H1 (cell line): ENCODE measurements around the gene RARA. TPM values are rescaled to one million over a fixed set of nuclear protein-coding genes. Genes with fewer than 3 reads are reported as not detected.

Experiments used
- CTCF ChIA-PET: fragments of 300-600 bp; sonication (Branson Sonifier 250); formaldehyde crosslinking; loops from one replicate; lab custom pipeline; 2021; ENCODE audit not compliant: partially characterized antibody; lab: Charles Lee
- POLR2A ChIA-PET: fragments of 300-600 bp; sonication (Branson Sonifier 250); formaldehyde crosslinking; loops from one replicate; lab custom pipeline; 2021; ENCODE audit warnings: inconsistent platforms; ENCODE audit not compliant: partially characterized antibody; lab: Charles Lee
- DNase-seq, 2 experiments: peaks; one replicate each; pipeline versions ENCODE4 v3.0.0 to v3.0.0-alpha.2; 2010 to 2022; ENCODE audit warnings: low spot score in 2 of 2, low read depth in 1 of 2, mixed read lengths in 1 of 2
- FAIRE-seq: peaks from 2 replicates; lab custom pipeline; 2011; peaks lifted over from hg19 to GRCh38; lab: Jason Lieb, UNC
- H2AFZ ChIP-seq: 2 replicates; pipeline ENCODE4 v1.8.1; 2012; ENCODE audit warnings: low read length, inconsistent platforms
- H2AK5ac ChIP-seq: 2 replicates; pipeline ENCODE4 v1.6.1; 2013; ENCODE audit warnings: low read depth, low read length
- H2BK120ac ChIP-seq: replicated peaks from 2 replicates; pipeline ENCODE3; 2013; ENCODE audit warnings: low read depth, low read length, inconsistent platforms
- H2BK12ac ChIP-seq: 2 replicates; pipeline ENCODE4 v1.6.1; 2013; ENCODE audit warnings: low read depth, low read length
- H2BK15ac ChIP-seq: 2 replicates; pipeline ENCODE4 v1.6.1; 2013; ENCODE audit warnings: low read length
- H2BK20ac ChIP-seq: 2 replicates; pipeline ENCODE4 v1.6.1; 2013; ENCODE audit warnings: low read length
- H2BK5ac ChIP-seq: 2 replicates; pipeline ENCODE4 v1.6.1; 2013; ENCODE audit warnings: low read depth, low read length
- H3K14ac ChIP-seq: 2 replicates; pipeline ENCODE4 v1.6.1; 2013; ENCODE audit warnings: inconsistent platforms; ENCODE audit not compliant: insufficient read length
- H3K18ac ChIP-seq: 2 replicates; pipeline ENCODE4 v1.6.1; 2013; ENCODE audit warnings: low read length; ENCODE audit errors: extremely low read depth
- H3K23ac ChIP-seq: 2 replicates; pipeline ENCODE4 v1.6.1; 2013; ENCODE audit warnings: inconsistent platforms; ENCODE audit not compliant: insufficient read length
- H3K23me2 ChIP-seq: 2 replicates; pipeline ENCODE4 v1.6.1; 2013; ENCODE audit warnings: low read depth, low read length
- H3K27ac ChIP-seq: 2 replicates; pipeline ENCODE4 v1.6.1; 2011; ENCODE audit warnings: low read depth, low read length, inconsistent platforms
- H3K27me3 ChIP-seq, 4 experiments: replicated peaks in 1 of 4; 1 replicate in 1 of 4; 2 replicates in 3 of 4; pipeline versions ENCODE4 v1.6.1 to v1.8.1; 2011 to 2013; ENCODE audit warnings: low read length in 3 of 4, mild to moderate bottlenecking in 3 of 4, inconsistent platforms in 2 of 4, mixed read lengths in 2 of 4, moderate library complexity in 1 of 4; ENCODE audit not compliant: control insufficient read depth in 3 of 4, insufficient read depth in 3 of 4; ENCODE audit errors: extremely low read depth in 1 of 4
- H3K36me3 ChIP-seq, 4 experiments: 2 replicates each; pipeline versions ENCODE4 v1.6.1 to v1.8.1; 2011 to 2013; ENCODE audit warnings: mild to moderate bottlenecking in 4 of 4, low read length in 3 of 4, moderate library complexity in 2 of 4, control low read depth in 1 of 4, inconsistent platforms in 1 of 4; ENCODE audit not compliant: insufficient read depth in 4 of 4, control insufficient read depth in 2 of 4
- H3K4ac ChIP-seq: replicated peaks from 2 replicates; pipeline ENCODE3; 2013; ENCODE audit warnings: low read length, low read depth, mixed read lengths, inconsistent platforms; ENCODE audit not compliant: insufficient read length
- H3K4me1 ChIP-seq, 4 experiments: replicated peaks in 1 of 4; 1 replicate in 1 of 4; 2 replicates in 3 of 4; pipeline versions ENCODE4 v1.6.1 to v1.8.1; 2011 to 2013; ENCODE audit warnings: low read length in 3 of 4, inconsistent platforms in 2 of 4, mixed read lengths in 1 of 4; ENCODE audit not compliant: insufficient read depth in 4 of 4, control insufficient read depth in 3 of 4
- H3K4me2 ChIP-seq, 2 experiments: 2 replicates each; pipeline versions ENCODE4 v1.6.1 to v1.8.1; 2011 to 2013; ENCODE audit warnings: low read depth in 2 of 2, low read length in 2 of 2, control low read depth in 1 of 2, inconsistent platforms in 1 of 2, mild to moderate bottlenecking in 1 of 2; ENCODE audit not compliant: insufficient read depth in 1 of 2
- H3K4me3 ChIP-seq, 4 experiments: fragments of 200-600, 300-600 bp in 1 of 4; sonication (generic), shearing (Covaris generic), sonication (Bioruptor Twin) in 1 of 4; 2 replicates each; pipeline versions ENCODE4 v1.5.1 to v1.8.1; 2011 to 2016; ENCODE audit warnings: low read length in 4 of 4, low read depth in 3 of 4, control low read depth in 2 of 4, inconsistent platforms in 2 of 4, mild to moderate bottlenecking in 2 of 4, mixed read lengths in 1 of 4, moderate library complexity in 1 of 4; ENCODE audit not compliant: insufficient read depth in 2 of 4; ENCODE audit errors: extremely low read depth in 1 of 4
- H3K56ac ChIP-seq: replicated peaks from 2 replicates; pipeline ENCODE3; 2013; ENCODE audit warnings: low read depth, mild to moderate bottlenecking, mixed read lengths, low read length, inconsistent platforms; ENCODE audit not compliant: insufficient read length
- H3K79me1 ChIP-seq: 2 replicates; pipeline ENCODE4 v1.6.1; 2013; ENCODE audit warnings: low read depth, low read length, control low read depth
- H3K79me2 ChIP-seq, 2 experiments: 2 replicates each; pipeline versions ENCODE4 v1.6.1 to v1.8.1; 2012 to 2013; ENCODE audit warnings: low read length in 2 of 2, mild to moderate bottlenecking in 2 of 2, inconsistent platforms in 1 of 2; ENCODE audit not compliant: insufficient read depth in 2 of 2, control insufficient read depth in 1 of 2
- H3K9ac ChIP-seq, 4 experiments: replicated peaks in 1 of 4; 1 replicate in 1 of 4; 2 replicates in 3 of 4; pipeline versions ENCODE4 v1.6.1 to v1.8.1; 2011 to 2013; ENCODE audit warnings: low read depth in 3 of 4, low read length in 3 of 4, control low read depth in 2 of 4, mild to moderate bottlenecking in 2 of 4, moderate library complexity in 2 of 4, inconsistent platforms in 1 of 4; ENCODE audit errors: extremely low read depth in 1 of 4
- H3K9me3 ChIP-seq, 2 experiments: 2 replicates each; pipeline versions ENCODE4 v1.6.1 to v1.8.1; 2012 to 2013; ENCODE audit warnings: mild to moderate bottlenecking in 2 of 2, moderate library complexity in 2 of 2, control low read depth in 1 of 2, inconsistent platforms in 1 of 2, low read depth in 1 of 2, low read length in 1 of 2, mixed read lengths in 1 of 2; ENCODE audit not compliant: insufficient read depth in 2 of 2
- H4K20me1 ChIP-seq, 2 experiments: replicated peaks in 1 of 2; 2 replicates each; pipeline versions ENCODE3 to v1.8.1; 2011 to 2013; ENCODE audit warnings: inconsistent platforms in 2 of 2, low read length in 2 of 2, mild to moderate bottlenecking in 1 of 2; ENCODE audit not compliant: insufficient read depth in 2 of 2, control insufficient read depth in 1 of 2
- H4K5ac ChIP-seq: 2 replicates; pipeline ENCODE4 v1.6.1; 2013; ENCODE audit warnings: low read length, low read depth, mixed read lengths, inconsistent platforms; ENCODE audit not compliant: insufficient read length
- H4K8ac ChIP-seq: 2 replicates; pipeline ENCODE4 v1.8.0; 2013; ENCODE audit warnings: mild to moderate bottlenecking, moderate library complexity, low read length, inconsistent platforms; ENCODE audit not compliant: insufficient read depth; ENCODE audit errors: extremely low read depth
- H4K91ac ChIP-seq: replicated peaks from 2 replicates; pipeline ENCODE3; 2013; ENCODE audit warnings: low read length, mixed read lengths, inconsistent platforms; ENCODE audit not compliant: insufficient read length
- ASH2L ChIP-seq: fragments of 200-600, 300-600 bp; sonication (generic); IDR thresholded peaks from one replicate; pipeline ENCODE4 v1.7.1; 2017; ENCODE audit warnings: low read length
- CTBP2 ChIP-seq: IDR thresholded peaks from 2 replicates; pipeline ENCODE4 v1.7.0; 2011; ENCODE audit warnings: borderline replicate concordance, mild to moderate bottlenecking, moderate library complexity, mixed read lengths, low read length; ENCODE audit not compliant: insufficient read depth, insufficient read length
- KDM5A ChIP-seq: fragments of 200-600 bp; IDR thresholded peaks from 2 replicates; pipeline ENCODE4 v1.7.1; 2012; ENCODE audit warnings: mild to moderate bottlenecking, low read length, inconsistent platforms, mixed read lengths
- NRF1 ChIP-seq: IDR thresholded peaks from 2 replicates; pipeline ENCODE4 v1.6.1; 2011; ENCODE audit warnings: mild to moderate bottlenecking, low read depth, low read length, improper control_type of control experiment
- RAD21 ChIP-seq, 2 experiments: IDR thresholded peaks in 1 of 2; conservative IDR thresholded peaks in 1 of 2; 2 replicates each; pipeline ENCODE4 v1.6.1; 2011; ENCODE audit warnings: low read depth in 2 of 2, low read length in 2 of 2, improper control_type of control experiment in 1 of 2, inconsistent platforms in 1 of 2, mild to moderate bottlenecking in 1 of 2, moderate library complexity in 1 of 2
- RNF2 ChIP-seq: fragments of 200-900, 300-1000 bp; sonication (generic); IDR thresholded peaks from 2 replicates; pipeline ENCODE4 v1.7.1; 2016; ENCODE audit warnings: borderline replicate concordance, low read depth, mild to moderate bottlenecking, antibody characterized with exemption, low read length; ENCODE audit not compliant: poor library complexity, severe bottlenecking; ENCODE audit errors: missing control alignments
- SAP30 ChIP-seq: fragments of 300-600 bp; sonication (generic); IDR thresholded peaks from 2 replicates; pipeline ENCODE4 v1.7.1; 2012; ENCODE audit warnings: low read length, moderate library complexity, mild to moderate bottlenecking, inconsistent platforms; ENCODE audit not compliant: insufficient read depth, insufficient replicate concordance
- SIN3A ChIP-seq, 2 experiments: IDR thresholded peaks in 1 of 2; conservative IDR thresholded peaks in 1 of 2; 2 replicates each; pipeline ENCODE4 v1.6.1; 2011 to 2012; ENCODE audit warnings: low read length in 2 of 2, improper control_type of control experiment in 1 of 2, low read depth in 1 of 2, mild to moderate bottlenecking in 1 of 2
- SIX5 ChIP-seq: IDR thresholded peaks from 2 replicates; pipeline ENCODE4 v1.6.1; 2011; ENCODE audit warnings: mild to moderate bottlenecking, low read depth, low read length
- SP1 ChIP-seq: IDR thresholded peaks from 2 replicates; pipeline ENCODE4 v1.6.1; 2011; ENCODE audit warnings: low read depth, low read length
- SP2 ChIP-seq: IDR thresholded peaks from 2 replicates; pipeline ENCODE4 v1.6.1; 2012; ENCODE audit warnings: mild to moderate bottlenecking, low read length, inconsistent platforms
- SUZ12 ChIP-seq: fragments of 200-600 bp; sonication (generic); IDR thresholded peaks from 2 replicates; pipeline ENCODE4 v1.6.1; 2012; ENCODE audit warnings: mild to moderate bottlenecking, inconsistent platforms, low read length, moderate library complexity, mixed read lengths
- TBP ChIP-seq: IDR thresholded peaks from 2 replicates; pipeline ENCODE4 v1.6.1; 2011; ENCODE audit warnings: low read depth, low read length, improper control_type of control experiment
- WGBS, 2 experiments: shearing (Covaris generic) in 1 of 2; methylation state at CpG; one replicate each; pipeline versions ENCODE4 v1.1.6 to v1.1.7; 2013 to 2015; ENCODE audit warnings: low lambda C conversion rate in 2 of 2, mixed read lengths in 2 of 2, inconsistent platforms in 1 of 2, low coverage in 1 of 2, missing lambda C conversion rate in 1 of 2; ENCODE audit not compliant: insufficient replicate concordance in 2 of 2, insufficient coverage in 1 of 2, insufficient read length in 1 of 2; ENCODE audit errors: extremely low coverage in 1 of 2, missing lambda C conversion rate in 1 of 2; 5-methylcytosine and 5-hydroxymethylcytosine counted together
- polyA plus RNA-seq, 7 experiments: library from polyadenylated mRNA; depleted of rRNA in 3 of 7; stranded (reverse) in 5 of 7; unstranded in 2 of 7; fragments of >200 nt in 5 of 7; fragments of 200-250 nt in 2 of 7; gene quantifications; 1 replicate in 5 of 7; 2 replicates in 1 of 7; 4 replicates in 1 of 7; pipeline versions ENCODE4 v1.2.1 to v1.2.3, GENCODE V29; 2011 to 2013; ENCODE audit warnings: missing spikeins in 2 of 7, mixed read lengths in 2 of 7
- total RNA-seq: library from RNA; stranded (reverse); fragmentation: NEBNext Ultra II Directional; extraction: Animal tissue kit (Norgen Biotek cat#: 25700); gene quantifications from 2 replicates; pipeline ENCODE4 v1.2.1, GENCODE V29; 2021

The RARA gene
- total and polyA plus RNA-seq, 2 of the 8 experiments (the other 6 are each of a cell fraction or from before 2014, with no cell fraction given), result 4.4 to 16.5 TPM

DNA sequence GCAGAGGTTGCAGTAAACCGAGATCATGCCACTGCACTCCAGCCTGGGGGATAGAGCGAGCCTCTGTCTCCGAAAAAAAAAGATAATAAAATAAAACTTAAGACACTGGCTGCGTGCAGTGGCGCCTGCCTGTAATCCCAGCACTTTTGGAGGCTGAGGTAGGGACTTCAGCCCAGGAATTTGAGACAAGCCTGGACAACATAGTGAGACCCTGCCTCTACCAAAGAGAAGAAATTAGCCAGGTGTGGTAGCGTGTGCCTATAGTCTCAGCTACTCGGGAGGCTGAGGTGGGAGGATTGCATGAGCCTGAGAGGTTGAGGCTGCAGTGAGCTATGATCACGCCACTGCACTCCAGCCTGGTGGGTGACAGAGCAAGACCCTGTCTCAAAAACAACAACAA is 26.6 kb downstream of the RARA start:
- ChIA-PET CTCF (interaction anchor here (0.6 to 39.2 kb wide), 4 partner anchors 18 to 169 kb away, joined by 4 to 1198 read pairs (median 40); partner anchors contain the start of genes GJD3 and RARA), POLR2A (interaction anchor here (1.1 to 1.9 kb wide), 2 partner anchors 9 to 15 kb away, joined by 3 to 6 read pairs; no protein-coding TSS in a partner anchor)
- Histone ChIP-seq H3K79me1 (no peaks in the 10 kb centered on the region), H3K4me2 (no peak overlapping the region), H4K5ac (no peak overlapping the region), H4K8ac (no peak overlapping the region; the same call in 1 of the 2 replicates), H2AFZ (no peak overlapping the region), H3K18ac (no peak overlapping the region), H4K91ac (no peak overlapping the region), H3K14ac (no peak overlapping the region), H3K27me3 (peaks cover 5 to 40% (median 24%) of the 10 kb centered on the region in 4 experiments), H3K9ac (no peak overlapping the region), H3K4ac (no peak overlapping the region), H2AK5ac (no peak overlapping the region), H3K27ac (no peak overlapping the region), H3K23me2 (no peaks in the 10 kb centered on the region), H2BK12ac (no peak overlapping the region), H2BK20ac (no peak overlapping the region), H3K23ac (no peak overlapping the region), H3K36me3 (no peaks in the 10 kb centered on the region), H3K79me2 (no peaks in the 10 kb centered on the region), H3K56ac (no peak overlapping the region), H2BK5ac (no peak overlapping the region), H3K4me1 (peaks cover 0 to 3% (median 0%) of the 10 kb centered on the region in 4 experiments; a peak in 3 of 7 replicates), H4K20me1 (peaks cover 14 to 24% of the 10 kb centered on the region in 2 experiments), H3K9me3 (no peaks in the 10 kb centered on the region), H3K4me3 (no peak overlapping the region), H2BK120ac (no peak overlapping the region), H2BK15ac (no peak overlapping the region)
- 96% methylated on average over 8 of the region's 8 CpGs; no CpG with 5 or more reads in 1 of the 2 experiments for WGBS, 2 experiments
- DNase-seq, result no peak
- FAIRE-seq, result no peak
- TF ChIP-seq ASH2L (no peak), SP1 (no peak), SIX5 (no peak), KDM5A (no peak), SP2 (no peak), RNF2 (no peak), RAD21 (IDR thresholded peaks at IDR 0.05 in 1 of 2, conservative IDR thresholded peaks at IDR 0.05 in 1 of 2; ENCODE audit: low read depth in 2 of 2, low read length in 2 of 2) (no peak), TBP (no peak), SAP30 (no peak), SUZ12 (no peak), SIN3A (conservative IDR thresholded peaks at IDR 0.05 in 1 of 2, IDR thresholded peaks at IDR 0.05 in 1 of 2; ENCODE audit: low read depth in 1 of 2, low read length in 2 of 2) (no peak), NRF1 (no peak), CTBP2 (no peak)
